Femur (tissue), 1 donor: ENCODE measurements around the gene POLL.
"Not testable (repeated sequence)": the region's sequence is repeated elsewhere in the genome, so short reads cannot be mapped to it uniquely, and the experiment has no call there.

Experiments
- DNase-seq: peaks from one replicate; pipeline ENCODE4 v3.0.0-alpha.2; 2017

POLL gene

GRCh38 chr10:101587725-101588653 is at the start of gene POLL, which contains the start of gene DPCD:
Gene POLL, minus strand, starts transcription at chr10:101588257. Its CDS starts 897 bp downstream, at chr10:101587360.
Gene DPCD, plus strand, starts transcription at chr10:101588321. Its CDS starts 16 bp downstream, at chr10:101588337.
- DNase-seq: peak; percentile 98

DNA sequence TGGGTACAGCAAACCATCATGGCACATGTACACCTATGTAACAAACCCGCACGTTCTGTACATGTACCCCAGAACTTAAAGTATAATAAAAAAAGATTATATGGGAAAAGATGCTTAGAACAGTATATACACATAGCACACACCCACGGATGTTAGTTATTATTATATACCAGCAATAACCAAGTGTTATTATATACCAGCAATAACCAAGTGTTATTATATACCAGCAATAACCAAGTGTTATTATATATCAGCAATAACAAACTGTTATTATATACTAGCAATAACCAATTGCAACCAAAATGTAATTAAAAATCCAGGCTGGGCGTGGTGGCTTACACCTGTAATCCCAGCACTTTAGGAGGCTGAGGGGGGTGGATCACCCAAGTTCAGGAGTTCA is 45.5 kb upstream of the POLL start:
- DNase-seq: not testable (repeated sequence)

DNA sequence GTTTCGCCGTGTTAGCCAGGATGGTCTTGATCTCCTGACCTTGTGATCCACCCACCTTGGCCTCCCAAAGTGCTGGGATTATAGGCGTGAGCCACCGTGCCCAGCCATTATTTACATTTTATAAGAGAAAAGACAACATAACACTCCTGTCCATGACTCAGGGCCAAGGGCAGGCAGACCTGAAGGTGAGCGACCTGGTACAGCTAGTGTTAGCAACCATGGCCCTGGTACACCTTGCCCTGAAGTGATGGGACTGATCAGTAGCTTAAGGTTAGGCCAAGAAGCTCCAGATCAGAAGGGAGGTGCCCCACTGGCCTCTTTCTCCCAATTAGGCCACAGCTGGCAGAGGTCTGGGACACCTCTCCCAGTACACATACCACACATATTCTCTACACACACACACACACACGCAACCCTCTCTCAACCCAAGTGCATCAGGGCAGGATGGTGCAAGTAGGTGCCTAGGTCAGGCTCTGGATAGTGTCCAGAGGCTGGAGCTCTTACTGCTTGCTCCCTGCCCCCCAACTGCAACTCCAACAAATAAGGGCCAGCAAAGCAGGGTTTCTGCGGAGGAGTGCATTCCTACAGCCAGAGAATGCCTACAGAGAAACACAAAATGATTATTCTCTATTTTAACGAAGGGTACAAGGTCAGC is 43.9 kb upstream of the POLL start:
- DNase-seq: no peak

GRCh38 chr10:101630633-101630920 is 42.5 kb upstream of the POLL start:
- DNase-seq: no peak

- no peak for DNase-seq
These were observed 42.0 kb upstream of the POLL start for GRCh38 chr10:101629837-101630632.

- no peak for DNase-seq
These were observed 37.9 kb upstream of the POLL start for GRCh38 chr10:101625821-101626412.

- no peak for DNase-seq
These were observed 36.6 kb upstream of the POLL start for GRCh38 chr10:101624526-101625102.

DNA sequence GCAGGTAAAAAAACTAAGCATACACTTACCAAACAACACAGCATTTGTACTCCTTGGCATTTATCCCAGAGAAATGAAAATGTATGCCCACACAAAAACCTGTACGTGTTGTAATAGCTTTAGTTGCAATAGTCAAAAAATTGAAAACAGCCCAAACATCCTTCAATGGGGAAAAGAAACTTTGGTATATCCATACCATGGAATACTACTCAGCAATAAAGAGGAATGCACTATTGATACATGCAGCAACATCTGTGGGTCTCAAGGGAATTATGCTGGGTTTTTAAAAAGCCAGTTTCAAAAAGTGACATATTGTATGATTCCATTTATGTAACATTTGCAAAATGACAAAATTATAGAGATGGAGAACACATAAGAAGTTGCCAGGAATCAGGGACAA is 35.5 kb upstream of the POLL start:
- DNase-seq: no peak

GRCh38 chr10:101619983-101620382 is 31.9 kb upstream of the POLL start:
- no peak for DNase-seq

- DNase-seq: no peak
These were observed 30.8 kb upstream of the POLL start for GRCh38 chr10:101618871-101619270.

GRCh38 chr10:101617824-101618568 is 29.9 kb upstream of the POLL start:
- DNase-seq: no peak

DNA sequence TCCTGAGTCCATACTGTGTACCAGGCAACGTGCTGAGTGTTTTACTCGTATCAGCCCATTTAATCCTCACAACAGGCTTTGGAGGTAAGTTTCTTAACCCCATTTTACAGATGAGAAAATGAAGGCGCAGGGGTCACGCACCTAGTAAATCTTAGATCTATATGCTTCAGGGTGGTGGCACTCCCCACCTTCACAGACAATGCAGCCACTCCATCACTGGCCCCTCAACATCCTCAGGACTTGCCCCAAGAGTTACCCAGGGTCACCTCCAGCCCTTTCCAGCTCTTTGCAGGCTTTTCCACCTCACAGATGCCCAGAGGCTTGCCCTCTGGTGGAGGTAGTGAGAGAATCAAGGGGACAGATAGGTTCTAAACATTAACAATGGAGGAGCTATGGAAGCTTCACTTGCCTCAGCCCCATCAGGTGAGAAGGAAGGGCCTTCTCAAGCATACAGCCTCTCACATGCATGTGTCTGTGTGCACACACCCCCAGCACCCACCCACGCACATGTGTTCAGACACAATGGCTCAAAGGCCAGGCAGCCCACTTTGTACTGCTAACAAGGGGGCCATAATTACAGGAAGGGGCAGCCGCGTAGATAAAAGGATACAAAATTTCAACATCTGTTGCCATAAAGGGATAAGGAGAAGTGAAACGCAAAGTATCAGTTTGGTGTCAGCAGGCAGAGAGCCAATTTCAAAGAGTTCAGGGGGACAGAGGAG is 29.2 kb upstream of the POLL start:
- DNase-seq: no peak

GRCh38 chr10:101616415-101617101 is 28.5 kb upstream of the POLL start:
- DNase-seq: no peak

DNA sequence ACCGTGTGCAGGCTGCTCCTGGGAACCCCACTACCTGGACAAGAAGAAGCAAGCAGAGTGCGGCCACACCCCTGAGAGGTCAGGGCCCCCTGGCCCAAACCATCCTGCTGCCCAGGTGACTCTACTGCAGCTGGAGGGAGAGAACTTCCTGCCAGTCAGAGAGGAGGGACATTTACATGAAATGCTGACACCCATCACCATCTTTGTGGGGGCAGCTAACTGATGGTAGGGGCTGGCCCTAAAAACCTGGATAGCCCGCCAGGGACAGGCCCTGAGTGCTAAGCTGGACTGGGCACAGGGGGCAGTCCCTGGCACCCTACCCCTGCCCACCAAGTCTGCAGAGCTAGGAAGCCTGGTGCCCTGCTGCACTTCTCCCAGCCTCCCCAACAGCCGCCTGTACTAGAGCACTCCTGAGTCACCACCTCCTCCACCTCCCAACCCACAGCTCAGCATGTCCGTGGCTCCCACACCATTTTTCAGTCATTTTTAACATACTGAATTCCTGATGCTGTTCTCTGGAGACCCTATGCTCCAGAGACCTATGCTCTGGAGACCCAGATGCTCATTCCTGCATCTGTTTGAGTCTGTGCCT is 27.6 kb upstream of the POLL start:
- no peak for DNase-seq

- DNase-seq: no peak
These were observed 26.8 kb upstream of the POLL start for GRCh38 chr10:101614663-101615524.

DNA sequence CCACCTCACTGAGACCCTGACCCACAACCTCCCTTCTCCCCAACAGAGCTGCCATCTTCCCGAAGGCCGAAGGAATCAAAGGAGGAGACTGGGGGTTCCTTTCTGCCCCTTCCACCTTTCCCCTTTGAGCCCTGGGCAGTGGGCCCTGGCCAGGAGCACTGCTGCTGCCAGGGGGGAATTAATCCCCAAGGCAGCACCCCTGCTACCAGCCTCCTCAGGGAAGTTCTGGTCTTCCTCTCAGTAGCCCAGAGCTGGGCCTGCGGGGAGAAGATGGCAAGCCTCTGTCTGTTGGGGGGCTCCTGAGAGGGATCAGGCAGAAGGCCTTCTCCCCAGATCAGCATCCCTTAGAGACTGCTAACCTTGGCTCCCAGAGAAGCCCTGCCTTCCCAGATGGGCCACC is 25.6 kb upstream of the POLL start:
- no peak for DNase-seq

DNA sequence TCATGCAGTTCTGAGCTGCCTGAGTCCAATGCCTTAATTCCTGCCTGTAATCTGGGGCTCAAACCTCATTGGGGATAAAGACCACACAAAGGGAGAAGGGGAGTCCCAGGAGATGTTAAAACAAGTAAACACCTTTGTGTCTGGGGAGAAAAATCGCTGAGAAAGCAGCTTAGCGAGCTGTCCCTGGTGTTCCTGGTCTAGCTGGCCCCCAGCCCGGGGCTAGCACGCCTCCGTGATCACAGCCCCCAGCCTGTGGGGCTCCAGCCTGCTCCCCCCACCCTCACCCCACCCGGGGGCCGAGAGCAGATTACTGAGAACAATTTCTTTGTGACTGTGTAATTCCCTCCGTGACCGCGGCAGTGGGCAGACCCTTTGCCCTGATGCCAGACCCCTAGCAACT is 24.8 kb upstream of the POLL start:
- DNase-seq: no peak

GRCh38 chr10:101612086-101612485 is 24.0 kb upstream of the POLL start:
- DNase-seq: no peak
